B cell (primary cell): ENCODE measurements around the gene BRF1. TPM values are rescaled to one million over a fixed set of nuclear protein-coding genes. Genes with fewer than 3 reads are reported as not detected.

Experiments
- ATAC-seq: fragments of 200-7000 bp; cut with Tn5 transposase; one replicate; pipeline ENCODE4 v1.10.0; 2021; ENCODE audit warnings: low read depth, mild to moderate bottlenecking, moderate number of reproducible peaks, moderate library complexity
- CTCF ChIA-PET: fragments of 350-600 bp; sonication (Branson Sonifier 250); formaldehyde crosslinking; loops from one replicate; lab custom pipeline; 2021; ENCODE audit warnings: antibody characterized with exemption, inconsistent platforms; lab: Charles Lee
- POLR2A ChIA-PET: fragments of 350-600 bp; sonication (Branson Sonifier 250); formaldehyde crosslinking; loops from one replicate; lab custom pipeline; 2021; ENCODE audit warnings: antibody characterized with exemption; lab: Charles Lee
- DNase-seq: peaks from one replicate; pipeline ENCODE4 v3.0.0; 2013
- H2AFZ ChIP-seq: 2 replicates; pipeline ENCODE4 v1.6.1; 2012; ENCODE audit warnings: mild to moderate bottlenecking, low read depth, low read length; ENCODE audit not compliant: insufficient read depth, poor library complexity, severe bottlenecking
- H3K27ac ChIP-seq, 2 donors: 1 replicate in 1 of 2; 2 replicates in 1 of 2; pipeline ENCODE4 v1.5.1; 2012 to 2013; ENCODE audit warnings: low read length in 2 of 2, mild to moderate bottlenecking in 2 of 2, moderate library complexity in 1 of 2
- H3K27me3 ChIP-seq, 4 experiments: fragments of 200-600 bp in 1 of 4; sonication (generic) in 1 of 4; replicated peaks in 1 of 4; 1 replicate in 2 of 4; 2 replicates in 2 of 4; pipeline versions ENCODE4 v1.6.1 to v1.7.0; 2013 to 2016; ENCODE audit warnings: low read length in 3 of 4, mild to moderate bottlenecking in 2 of 4, mixed read lengths in 1 of 4, moderate library complexity in 1 of 4; ENCODE audit not compliant: insufficient read depth in 4 of 4, control insufficient read depth in 3 of 4; ENCODE audit errors: control extremely low read depth in 1 of 4
- H3K36me3 ChIP-seq, 2 experiments: replicated peaks in 1 of 2; 1 replicate in 1 of 2; 2 replicates in 1 of 2; pipeline versions ENCODE4 v1.6.1 to v1.7.1; 2013; ENCODE audit warnings: low read length in 1 of 2; ENCODE audit not compliant: insufficient read depth in 2 of 2, control insufficient read depth in 1 of 2; ENCODE audit errors: control extremely low read depth in 1 of 2, extremely low read depth in 1 of 2
- H3K4me1 ChIP-seq, 2 donors: fragments of 200-600 bp in 1 of 2; sonication (generic) in 1 of 2; 1 replicate in 1 of 2; 2 replicates in 1 of 2; pipeline versions ENCODE4 v1.5.1 to v1.6.1; 2013 to 2017; ENCODE audit warnings: low read length in 2 of 2; ENCODE audit not compliant: control insufficient read depth in 2 of 2, insufficient read depth in 2 of 2
- H3K4me2 ChIP-seq: replicated peaks from 2 replicates; pipeline ENCODE3; 2012; ENCODE audit warnings: mild to moderate bottlenecking, low read depth, low read length; ENCODE audit not compliant: poor library complexity, severe bottlenecking
- H3K4me3 ChIP-seq, 5 experiments: fragments of 200-600 bp in 1 of 5; sonication (generic) in 1 of 5; 1 replicate in 3 of 5; 2 replicates in 2 of 5; pipeline versions ENCODE4 v1.5.1 to v1.7.0; 2011 to 2016; ENCODE audit warnings: low read length in 4 of 5, mild to moderate bottlenecking in 4 of 5, low read depth in 2 of 5, control low read depth in 1 of 5, moderate library complexity in 1 of 5; ENCODE audit not compliant: insufficient read depth in 1 of 5; ENCODE audit errors: control extremely low read depth in 1 of 5, extremely low read depth in 1 of 5
- H3K79me2 ChIP-seq: fragments of 200-600 bp; sonication (generic); one replicate; pipeline ENCODE4 v1.6.0; 2016; ENCODE audit warnings: low read length; ENCODE audit not compliant: control insufficient read depth, insufficient read depth
- H3K9ac ChIP-seq: fragments of 200-600 bp; sonication (generic); 2 replicates; pipeline ENCODE4 v1.6.1; 2017; ENCODE audit warnings: mild to moderate bottlenecking, low read length, moderate library complexity
- H3K9me3 ChIP-seq, 3 donors: one replicate each; pipeline versions ENCODE4 v1.6.1 to v1.7.1; 2013; ENCODE audit warnings: low read length in 2 of 3; ENCODE audit not compliant: control insufficient read depth in 2 of 3, insufficient read depth in 1 of 3; ENCODE audit errors: control extremely low read depth in 1 of 3
- H4K20me1 ChIP-seq: 2 replicates; pipeline ENCODE4 v1.6.0; 2012; ENCODE audit warnings: mild to moderate bottlenecking, low read length; ENCODE audit not compliant: insufficient read depth, control insufficient read depth, poor library complexity, severe bottlenecking
- H3K27ac Mint-ChIP-seq: one replicate; pipeline ENCODE4 v1.8.0; 2021; ENCODE audit warnings: mixed read lengths
- H3K27me3 Mint-ChIP-seq: one replicate; pipeline ENCODE4 v1.8.0; 2021; ENCODE audit warnings: mixed read lengths
- H3K4me1 Mint-ChIP-seq: one replicate; pipeline ENCODE4 v1.8.0; 2021; ENCODE audit warnings: mixed read lengths
- H3K4me3 Mint-ChIP-seq: one replicate; pipeline ENCODE4 v1.8.0; 2021; ENCODE audit warnings: mixed read lengths
- H3K9me3 Mint-ChIP-seq: one replicate; pipeline ENCODE4 v1.8.0; 2022; ENCODE audit warnings: mixed read lengths; ENCODE audit not compliant: insufficient read depth
- CTCF ChIP-seq: fragments of 200-600 bp; IDR thresholded peaks from one replicate; pipeline ENCODE4 v1.8.0; 2022; ENCODE audit warnings: antibody characterized with exemption, mild to moderate bottlenecking
- EZH2 ChIP-seq: IDR thresholded peaks from 2 replicates; pipeline ENCODE4 v1.6.1; 2012; ENCODE audit warnings: borderline replicate concordance, low read depth, mild to moderate bottlenecking, moderate library complexity, low read length; ENCODE audit not compliant: insufficient read depth, poor library complexity, severe bottlenecking
- WGBS: methylation state at CpG from one replicate; pipeline ENCODE4 v1.1.5; 2013; ENCODE audit warnings: missing lambda C conversion rate; ENCODE audit not compliant: insufficient coverage; 5-methylcytosine and 5-hydroxymethylcytosine counted together
- intact Hi-C: fragments of 100-400 bp; cut with micrococcal nuclease; formaldehyde crosslinking; loops from one replicate; pipeline ENCODE4 v1.10.0; 2022
- polyA plus RNA-seq: library from polyadenylated mRNA; depleted of rRNA; stranded (reverse); fragments of >200 nt; gene quantifications from 2 replicates; pipeline ENCODE4 v1.2.3, GENCODE V29; 2012
- total RNA-seq, 2 donors: library from RNA; stranded (reverse); fragments of 120-200 nt in 1 of 2; gene quantifications; 1 replicate in 1 of 2; 2 replicates in 1 of 2; pipeline versions ENCODE4 v1.2.3 to v1.2.4, GENCODE V29; 2013 to 2022

Gene BRF1
- total and polyA plus RNA-seq, 2 donors (not counting 1 experiment from before 2014, with no cell fraction given) = 24.5 to 55.8 TPM

GRCh38 chr14:105240811-105241576, 59.8 kb downstream of the BRF1 start:
- H3K9me3 ChIP-seq = no peaks in the 10 kb centered on the region
- H3K27ac Mint-ChIP-seq = no peak overlapping the region
- H3K4me1 ChIP-seq = no peaks in the 10 kb centered on the region
- no peak for TF ChIP-seq EZH2
- no peak for TF ChIP-seq CTCF
- peaks cover 9% of the 10 kb centered on the region for H3K4me1 Mint-ChIP-seq
- H3K9me3 Mint-ChIP-seq = no peaks in the 10 kb centered on the region
- POLR2A ChIA-PET = no interaction called here
- peaks cover 43% of the 10 kb centered on the region for H3K79me2 ChIP-seq
- no peaks in the 10 kb centered on the region for H3K27me3 ChIP-seq
- WGBS = 96% methylated on average over 27 of the region's 31 CpGs
- CTCF ChIA-PET = no interaction called here
- H3K27ac ChIP-seq = no peak overlapping the region
- no peak overlapping the region for H3K4me3 ChIP-seq
- DNase-seq (no peak), ATAC-seq (no peak)
- H3K36me3 ChIP-seq = peaks cover 0 to 4% of the 10 kb centered on the region in 2 experiments
- intact Hi-C loops = no loop called here
- no peaks in the 10 kb centered on the region for H3K27me3 Mint-ChIP-seq
- no peak overlapping the region for H3K9ac ChIP-seq
- H3K4me3 Mint-ChIP-seq = no peak overlapping the region
- peaks cover 20% of the 10 kb centered on the region for H4K20me1 ChIP-seq
- H3K4me2 ChIP-seq = no peak overlapping the region
- no peak overlapping the region for H2AFZ ChIP-seq

- H3K27me3 ChIP-seq = no peaks in the 10 kb centered on the region
- H3K4me2 ChIP-seq = no peak overlapping the region
- peaks cover 4% of the 10 kb centered on the region for H3K79me2 ChIP-seq
- WGBS = 94% methylated on average over 13 of the region's 18 CpGs
- H3K9me3 ChIP-seq = peaks cover 0 to 4% (median 0%) of the 10 kb centered on the region in 3 donors
- no peaks in the 10 kb centered on the region for H3K4me1 ChIP-seq
- ChIA-PET CTCF (no interaction called here), POLR2A (no interaction called here)
- no peaks in the 10 kb centered on the region for H3K9me3 Mint-ChIP-seq
- no peak overlapping the region for H3K4me3 Mint-ChIP-seq
- H3K36me3 ChIP-seq = peaks cover 0 to 11% of the 10 kb centered on the region in 2 experiments
- H3K4me1 Mint-ChIP-seq = no peaks in the 10 kb centered on the region
- no peak overlapping the region for H3K9ac ChIP-seq
- no peak overlapping the region for H2AFZ ChIP-seq
- peaks cover 7% of the 10 kb centered on the region for H4K20me1 ChIP-seq
- no peak for TF ChIP-seq EZH2
- TF ChIP-seq CTCF = no peak
- no peak overlapping the region for H3K4me3 ChIP-seq
- intact Hi-C loops = no loop called here
- ATAC-seq (no peak), DNase-seq (no peak)
- H3K27ac ChIP-seq = no peak overlapping the region
- H3K27me3 Mint-ChIP-seq = no peaks in the 10 kb centered on the region
- H3K27ac Mint-ChIP-seq = no peak overlapping the region
Observed at GRCh38 chr14:105229099-105229655, 71.6 kb downstream of the BRF1 start.
